Activated CD4-positive, alpha-beta T cell treated with anti-CD3 and anti-CD28 coated beads for 4 hours (primary cell): ENCODE measurements around the gene ENO4.

Experiments used
- DNase-seq, 2 donors: peaks; one replicate each; pipeline ENCODE4 v3.0.0-alpha.2; 2020

Gene ENO4

GRCh38 chr10:116831790-116832189, 17.5 kb upstream of the ENO4 start:
- DNase-seq: no peak

GRCh38 chr10:116833986-116834985, 15.0 kb upstream of the ENO4 start:
- no peak for DNase-seq

- no peak for DNase-seq
Measured at GRCh38 chr10:116835658-116836057, 13.6 kb upstream of the ENO4 start.

- DNase-seq: no peak
Measured at GRCh38 chr10:116836083-116836482, 13.2 kb upstream of the ENO4 start.

- no peak for DNase-seq
Measured at GRCh38 chr10:116836902-116837523, 12.3 kb upstream of the ENO4 start.

- no peak for DNase-seq
Measured at GRCh38 chr10:116838143-116838725, 11.1 kb upstream of the ENO4 start.

- no peak for DNase-seq
Measured at GRCh38 chr10:116840389-116841075, 8.8 kb upstream of the ENO4 start.

- DNase-seq: no peak
Measured at GRCh38 chr10:116845823-116846222, 3.5 kb upstream of the ENO4 start.

- no peak for DNase-seq
Measured at GRCh38 chr10:116848032-116848943, 1.0 kb upstream of the ENO4 start.

- no peak for DNase-seq
Measured at GRCh38 chr10:116848944-116849247, 403 bp upstream of the ENO4 start.

- DNase-seq: no peak
Measured at GRCh38 chr10:116850058-116850611, 836 bp downstream of the ENO4 start.

GRCh38 chr10:116852246-116852645, 2.9 kb downstream of the ENO4 start:
- DNase-seq: no peak

- DNase-seq: no peak
Measured at GRCh38 chr10:116853287-116853686, 4.0 kb downstream of the ENO4 start.

GRCh38 chr10:116853701-116854100, 4.4 kb downstream of the ENO4 start:
- no peak for DNase-seq

GRCh38 chr10:116857156-116857555, 7.9 kb downstream of the ENO4 start:
- no peak for DNase-seq

GRCh38 chr10:116861796-116862195, 12.5 kb downstream of the ENO4 start:
- DNase-seq: no peak

GRCh38 chr10:116864436-116864835, 15.1 kb downstream of the ENO4 start:
- DNase-seq: no peak

- no peak for DNase-seq
Measured at GRCh38 chr10:116866066-116866465, 16.8 kb downstream of the ENO4 start.

- DNase-seq: no peak
Measured at GRCh38 chr10:116866987-116867595, 17.8 kb downstream of the ENO4 start.

- DNase-seq: no peak
Measured at GRCh38 chr10:116868198-116868676, 18.9 kb downstream of the ENO4 start.

- no peak for DNase-seq
Measured at GRCh38 chr10:116868722-116869121, 19.4 kb downstream of the ENO4 start.
